ENCODE data around the gene TBC1D22A. TPM values are rescaled to one million over a fixed set of nuclear protein-coding genes. Genes with fewer than 3 reads are reported as not detected.

The TBC1D22A gene
- polyA plus RNA-seq, 1 experiment = 24.2 TPM

DNA sequence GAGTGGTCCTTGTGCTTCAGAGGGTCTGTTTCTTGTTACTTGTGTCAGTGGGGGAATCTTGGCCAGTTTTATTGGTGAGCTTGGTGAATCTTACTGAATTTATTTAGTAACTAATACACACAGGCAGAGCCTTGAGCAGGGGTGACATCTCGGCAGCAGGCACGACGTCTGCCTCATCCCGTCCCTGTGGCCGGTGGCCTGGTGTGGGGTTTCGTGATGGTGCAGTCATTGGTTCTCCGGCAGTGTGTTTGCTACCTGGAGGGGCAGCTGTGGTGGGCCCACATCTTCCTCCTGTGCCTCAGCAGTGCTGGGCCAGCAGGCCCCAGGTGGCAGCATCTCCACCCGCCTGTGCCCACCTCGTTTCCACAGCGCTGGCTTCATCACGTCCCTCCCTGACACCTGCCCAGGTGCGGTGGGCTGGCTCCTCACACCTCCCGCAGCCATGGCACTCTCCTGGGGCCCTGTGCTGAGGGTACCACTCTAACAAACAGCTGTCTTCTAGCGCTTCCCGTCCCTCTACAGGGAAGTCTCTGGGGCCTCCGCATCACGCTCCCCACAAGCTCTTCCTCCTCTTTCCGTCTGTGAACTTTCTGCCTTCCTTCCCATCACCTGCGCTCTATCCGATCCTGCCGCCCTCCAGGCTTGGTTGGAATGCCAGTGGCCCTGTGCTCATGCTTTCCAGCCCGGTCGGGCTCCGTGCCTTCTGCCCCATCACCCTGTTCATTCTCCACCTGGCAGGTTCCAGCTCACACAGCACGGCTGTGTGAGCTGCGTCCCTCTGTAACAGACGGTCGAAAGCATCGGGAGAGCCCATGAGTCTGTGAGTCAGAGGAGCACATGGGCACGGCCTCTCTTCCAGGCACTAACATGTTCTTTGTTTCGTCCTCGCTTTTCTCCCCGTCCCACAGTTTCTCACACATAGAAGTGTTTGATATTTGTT, 203.4 kb downstream of the TBC1D22A start:
- TF ChIP-seq, protein P1, sequence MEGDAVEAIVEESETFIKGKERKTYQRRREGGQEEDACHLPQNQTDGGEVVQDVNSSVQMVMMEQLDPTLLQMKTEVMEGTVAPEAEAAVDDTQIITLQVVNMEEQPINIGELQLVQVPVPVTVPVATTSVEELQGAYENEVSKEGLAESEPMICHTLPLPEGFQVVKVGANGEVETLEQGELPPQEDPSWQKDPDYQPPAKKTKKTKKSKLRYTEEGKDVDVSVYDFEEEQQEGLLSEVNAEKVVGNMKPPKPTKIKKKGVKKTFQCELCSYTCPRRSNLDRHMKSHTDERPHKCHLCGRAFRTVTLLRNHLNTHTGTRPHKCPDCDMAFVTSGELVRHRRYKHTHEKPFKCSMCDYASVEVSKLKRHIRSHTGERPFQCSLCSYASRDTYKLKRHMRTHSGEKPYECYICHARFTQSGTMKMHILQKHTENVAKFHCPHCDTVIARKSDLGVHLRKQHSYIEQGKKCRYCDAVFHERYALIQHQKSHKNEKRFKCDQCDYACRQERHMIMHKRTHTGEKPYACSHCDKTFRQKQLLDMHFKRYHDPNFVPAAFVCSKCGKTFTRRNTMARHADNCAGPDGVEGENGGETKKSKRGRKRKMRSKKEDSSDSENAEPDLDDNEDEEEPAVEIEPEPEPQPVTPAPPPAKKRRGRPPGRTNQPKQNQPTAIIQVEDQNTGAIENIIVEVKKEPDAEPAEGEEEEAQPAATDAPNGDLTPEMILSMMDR (IDR thresholded peaks at IDR 0.05; ENCODE audit: insufficient read depth, low read depth, low read length) = no peak
- CTCF ChIA-PET = interaction anchor here (1.1 kb wide), 1 partner anchor 10 kb away, joined by 3 read pairs; no protein-coding TSS in a partner anchor
- no peak overlapping the region for H3K4me3 ChIP-seq (ENCODE audit: low read depth, low read length)
- DNase-seq (ENCODE audit: low read depth) = no peak
- no peaks in the 10 kb centered on the region for H3K36me3 ChIP-seq (ENCODE audit: control insufficient read depth, insufficient read depth, low read length)
- H3K27me3 ChIP-seq (ENCODE audit: control insufficient read depth, insufficient read depth, low read length) = no peaks in the 10 kb centered on the region
- POLR2A ChIA-PET = no interaction called here

DNA sequence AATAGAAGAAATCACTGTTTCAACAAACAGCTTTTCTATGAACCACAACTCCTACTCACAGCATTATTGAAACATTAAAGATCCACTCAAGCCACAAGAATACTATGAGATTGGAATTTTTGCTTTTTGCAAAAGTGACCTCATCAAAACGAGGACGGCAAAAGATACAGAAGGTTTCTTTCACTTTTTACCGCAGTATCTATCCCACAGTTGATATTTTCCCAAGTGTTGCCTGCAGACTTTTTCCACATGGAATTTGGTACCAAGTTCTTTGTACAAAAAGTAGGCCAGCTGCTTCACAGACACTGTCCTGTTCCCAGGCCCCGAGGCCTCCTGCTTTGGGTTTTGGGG, 204.0 kb downstream of the TBC1D22A start:
- no peaks in the 10 kb centered on the region for H3K27me3 ChIP-seq (ENCODE audit: control insufficient read depth, insufficient read depth, low read length)
- H3K4me3 ChIP-seq (ENCODE audit: low read depth, low read length) = no peak overlapping the region
- ChIA-PET POLR2A (no interaction called here), CTCF (interaction anchor here (1.1 kb wide), 1 partner anchor 10 kb away, joined by 3 read pairs; no protein-coding TSS in a partner anchor)
- TF ChIP-seq, protein P1 (IDR thresholded peaks at IDR 0.05; ENCODE audit: insufficient read depth, low read depth, low read length) = no peak
- H3K36me3 ChIP-seq (ENCODE audit: control insufficient read depth, insufficient read depth, low read length) = no peaks in the 10 kb centered on the region
- DNase-seq (ENCODE audit: low read depth) = no peak

DNA sequence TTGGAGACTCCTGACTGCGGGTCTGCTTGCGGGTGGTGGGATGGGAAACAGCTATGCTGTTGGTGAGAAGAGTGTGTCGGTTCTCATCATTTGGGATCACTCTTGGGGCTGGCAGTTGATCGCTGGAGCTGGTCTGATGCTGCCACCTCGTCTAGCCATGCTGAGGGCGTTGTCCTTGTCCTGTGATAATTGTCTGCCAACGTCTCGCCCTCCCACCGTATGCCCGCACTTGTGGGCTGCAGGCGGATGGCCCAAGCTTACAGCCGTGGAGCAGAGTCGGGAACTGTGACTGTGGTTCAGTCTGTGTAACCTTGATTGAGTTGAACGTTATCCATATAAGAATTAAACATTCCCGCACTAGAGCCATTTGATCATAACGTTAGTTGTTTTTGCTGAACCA, 204.4 kb downstream of the TBC1D22A start:
- TF ChIP-seq, protein P1 (IDR thresholded peaks at IDR 0.05; ENCODE audit: insufficient read depth, low read depth, low read length) = no peak
- ChIA-PET POLR2A (no interaction called here), CTCF (interaction anchor here (1.1 kb wide), 1 partner anchor 9 kb away, joined by 3 read pairs; no protein-coding TSS in a partner anchor)
- Histone ChIP-seq H3K36me3 (ENCODE audit: control insufficient read depth, insufficient read depth, low read length) (no peaks in the 10 kb centered on the region), H3K4me3 (ENCODE audit: low read depth, low read length) (no peak overlapping the region), H3K27me3 (ENCODE audit: control insufficient read depth, insufficient read depth, low read length) (no peaks in the 10 kb centered on the region)
- DNase-seq (ENCODE audit: low read depth) = no peak

DNA sequence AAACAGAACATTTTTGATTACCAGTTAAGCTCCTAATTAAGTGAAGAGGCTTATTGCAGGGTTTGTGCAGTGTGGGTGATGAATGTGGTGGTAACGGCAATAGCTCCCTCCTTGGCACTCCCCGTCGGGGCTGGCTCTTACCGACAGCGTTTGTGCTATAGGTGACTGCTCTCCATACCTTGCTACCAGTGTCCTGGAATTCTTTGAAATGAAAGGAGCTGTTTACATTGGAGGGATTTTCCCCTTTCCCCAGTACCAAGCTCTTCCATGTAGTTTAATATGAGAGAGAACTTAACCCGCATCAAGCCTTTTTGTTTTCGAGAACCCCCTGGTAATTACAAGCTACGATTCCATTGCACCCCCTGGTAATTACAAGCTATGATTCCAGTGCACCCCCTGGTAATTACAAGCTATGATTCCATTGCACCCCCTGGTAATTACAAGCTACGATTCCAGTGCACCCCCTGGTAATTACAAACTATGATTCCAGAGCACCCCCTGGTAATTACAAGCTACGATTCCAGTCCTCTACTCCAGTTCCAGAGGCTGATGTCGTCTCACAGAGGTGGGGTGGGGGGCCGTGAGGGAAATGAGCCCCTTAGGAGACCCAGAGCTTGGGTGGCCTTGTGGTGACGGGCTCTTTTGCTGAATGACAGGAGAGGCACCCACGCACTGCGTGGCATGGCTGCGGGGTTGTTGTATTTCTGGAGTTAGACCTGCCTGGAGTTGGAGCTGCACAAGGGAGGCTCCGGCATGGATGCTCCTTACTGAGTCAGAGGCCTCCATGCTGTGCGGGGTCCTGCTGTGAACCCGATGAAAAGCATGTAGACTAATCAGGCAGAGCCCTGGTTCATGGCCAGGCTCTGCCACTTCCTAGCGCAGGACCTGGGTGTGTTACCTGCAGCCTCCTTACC, 205.3 kb downstream of the TBC1D22A start:
- TF ChIP-seq, protein P1 (IDR thresholded peaks at IDR 0.05; ENCODE audit: insufficient read depth, low read depth, low read length) = no peak

DNA sequence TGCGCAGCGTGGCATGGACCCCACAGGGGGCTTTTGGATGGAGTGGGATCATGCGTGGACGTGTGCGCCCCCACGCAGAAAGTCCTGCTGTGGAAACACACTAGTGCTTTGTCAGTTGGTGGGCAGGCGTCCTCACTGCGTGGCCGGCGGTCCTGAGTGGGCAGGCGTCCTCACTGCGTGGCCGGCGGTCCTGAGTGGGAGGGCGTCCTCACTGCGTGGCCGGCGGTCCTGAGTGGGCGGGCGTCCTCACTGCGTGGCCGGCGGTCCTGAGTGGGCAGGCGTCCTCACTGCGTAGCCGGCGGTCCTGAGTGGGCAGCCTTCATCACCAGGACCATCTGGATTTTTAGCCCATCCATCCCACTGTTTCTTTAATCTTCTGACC, 205.9 kb downstream of the TBC1D22A start:
- ChIA-PET POLR2A (no interaction called here), CTCF (no interaction called here)
- no peak for DNase-seq (ENCODE audit: low read depth)
- no peaks in the 10 kb centered on the region for H3K36me3 ChIP-seq (ENCODE audit: control insufficient read depth, insufficient read depth, low read length)
- H3K4me3 ChIP-seq (ENCODE audit: low read depth, low read length) = no peak overlapping the region
- H3K27me3 ChIP-seq (ENCODE audit: control insufficient read depth, insufficient read depth, low read length) = no peaks in the 10 kb centered on the region
- TF ChIP-seq, protein P1 (IDR thresholded peaks at IDR 0.05; ENCODE audit: insufficient read depth, low read depth, low read length) = no peak

More for the DNA sequence above, 205.3 kb downstream of the TBC1D22A start:
- ChIA-PET CTCF (interaction anchor here (0.6 kb wide), 1 partner anchor 126 kb away, joined by 3 read pairs; no protein-coding TSS in a partner anchor), POLR2A (no interaction called here)
- H3K4me3 ChIP-seq (ENCODE audit: low read depth, low read length) = no peak overlapping the region
- no peak for DNase-seq (ENCODE audit: low read depth)
- H3K27me3 ChIP-seq (ENCODE audit: control insufficient read depth, insufficient read depth, low read length) = no peaks in the 10 kb centered on the region
- H3K36me3 ChIP-seq (ENCODE audit: control insufficient read depth, insufficient read depth, low read length) = no peaks in the 10 kb centered on the region
